ENCODE data around the gene MDK. TPM values are rescaled to one million over a fixed set of nuclear protein-coding genes. Genes with fewer than 3 reads are reported as not detected.

Gene MDK
- total RNA-seq, 1 experiment from 2014 or later: 252 TPM

- H3K4me3 ChIP-seq (ENCODE audit: low read depth in 2 of 2, low read length in 2 of 2): no peak overlapping the region
- no peaks in the 10 kb centered on the region for H3K4me1 ChIP-seq (ENCODE audit: control insufficient read depth, insufficient read depth, low read length)
- peaks cover 10% of the 10 kb centered on the region for H3K36me3 ChIP-seq (ENCODE audit: control insufficient read depth, insufficient read depth, low read length)
- DNase-seq (ENCODE audit: low read depth, low spot score) (no peak), ATAC-seq (no peak)
- no peak for TF ChIP-seq TCF7L2 (IDR thresholded peaks at IDR 0.05; ENCODE audit: low read depth, low read length)
- no peak for TF ChIP-seq SIN3A (IDR thresholded peaks at IDR 0.05; ENCODE audit: borderline replicate concordance, insufficient read depth, low read depth, low read length)
- TF ChIP-seq, protein P1, sequence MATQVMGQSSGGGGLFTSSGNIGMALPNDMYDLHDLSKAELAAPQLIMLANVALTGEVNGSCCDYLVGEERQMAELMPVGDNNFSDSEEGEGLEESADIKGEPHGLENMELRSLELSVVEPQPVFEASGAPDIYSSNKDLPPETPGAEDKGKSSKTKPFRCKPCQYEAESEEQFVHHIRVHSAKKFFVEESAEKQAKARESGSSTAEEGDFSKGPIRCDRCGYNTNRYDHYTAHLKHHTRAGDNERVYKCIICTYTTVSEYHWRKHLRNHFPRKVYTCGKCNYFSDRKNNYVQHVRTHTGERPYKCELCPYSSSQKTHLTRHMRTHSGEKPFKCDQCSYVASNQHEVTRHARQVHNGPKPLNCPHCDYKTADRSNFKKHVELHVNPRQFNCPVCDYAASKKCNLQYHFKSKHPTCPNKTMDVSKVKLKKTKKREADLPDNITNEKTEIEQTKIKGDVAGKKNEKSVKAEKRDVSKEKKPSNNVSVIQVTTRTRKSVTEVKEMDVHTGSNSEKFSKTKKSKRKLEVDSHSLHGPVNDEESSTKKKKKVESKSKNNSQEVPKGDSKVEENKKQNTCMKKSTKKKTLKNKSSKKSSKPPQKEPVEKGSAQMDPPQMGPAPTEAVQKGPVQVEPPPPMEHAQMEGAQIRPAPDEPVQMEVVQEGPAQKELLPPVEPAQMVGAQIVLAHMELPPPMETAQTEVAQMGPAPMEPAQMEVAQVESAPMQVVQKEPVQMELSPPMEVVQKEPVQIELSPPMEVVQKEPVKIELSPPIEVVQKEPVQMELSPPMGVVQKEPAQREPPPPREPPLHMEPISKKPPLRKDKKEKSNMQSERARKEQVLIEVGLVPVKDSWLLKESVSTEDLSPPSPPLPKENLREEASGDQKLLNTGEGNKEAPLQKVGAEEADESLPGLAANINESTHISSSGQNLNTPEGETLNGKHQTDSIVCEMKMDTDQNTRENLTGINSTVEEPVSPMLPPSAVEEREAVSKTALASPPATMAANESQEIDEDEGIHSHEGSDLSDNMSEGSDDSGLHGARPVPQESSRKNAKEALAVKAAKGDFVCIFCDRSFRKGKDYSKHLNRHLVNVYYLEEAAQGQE (IDR thresholded peaks at IDR 0.05; ENCODE audit: insufficient read depth in 1 of 2, low read depth in 2 of 2, low read length in 1 of 2): no peak
- TF ChIP-seq, protein P2, sequence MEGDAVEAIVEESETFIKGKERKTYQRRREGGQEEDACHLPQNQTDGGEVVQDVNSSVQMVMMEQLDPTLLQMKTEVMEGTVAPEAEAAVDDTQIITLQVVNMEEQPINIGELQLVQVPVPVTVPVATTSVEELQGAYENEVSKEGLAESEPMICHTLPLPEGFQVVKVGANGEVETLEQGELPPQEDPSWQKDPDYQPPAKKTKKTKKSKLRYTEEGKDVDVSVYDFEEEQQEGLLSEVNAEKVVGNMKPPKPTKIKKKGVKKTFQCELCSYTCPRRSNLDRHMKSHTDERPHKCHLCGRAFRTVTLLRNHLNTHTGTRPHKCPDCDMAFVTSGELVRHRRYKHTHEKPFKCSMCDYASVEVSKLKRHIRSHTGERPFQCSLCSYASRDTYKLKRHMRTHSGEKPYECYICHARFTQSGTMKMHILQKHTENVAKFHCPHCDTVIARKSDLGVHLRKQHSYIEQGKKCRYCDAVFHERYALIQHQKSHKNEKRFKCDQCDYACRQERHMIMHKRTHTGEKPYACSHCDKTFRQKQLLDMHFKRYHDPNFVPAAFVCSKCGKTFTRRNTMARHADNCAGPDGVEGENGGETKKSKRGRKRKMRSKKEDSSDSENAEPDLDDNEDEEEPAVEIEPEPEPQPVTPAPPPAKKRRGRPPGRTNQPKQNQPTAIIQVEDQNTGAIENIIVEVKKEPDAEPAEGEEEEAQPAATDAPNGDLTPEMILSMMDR (IDR thresholded peaks at IDR 0.05): no peak
- TF ChIP-seq POLR2AphosphoS5 (IDR thresholded peaks at IDR 0.05; ENCODE audit: low read depth, low read length): no peak
- CTCF ChIA-PET: no interaction called here
- no TSS peak for BruUV-seq (replicated peaks)
- H3K27me3 ChIP-seq (ENCODE audit: control insufficient read depth, insufficient read depth, low read length): no peaks in the 10 kb centered on the region
- POLR2A ChIA-PET: no interaction called here
- no peak overlapping the region for H3K27ac ChIP-seq (ENCODE audit: low read length)
- intact Hi-C loops (cut with micrococcal nuclease; ENCODE audit: unreplicated experiment) (loop anchor here (10.0 kb wide), 1 partner anchor 60 kb away; no protein-coding TSS in a partner anchor), in situ Hi-C loops (cut with HindIII; ENCODE audit: low pct_unique_long_range_greater_than_20kb, low sequenced_read_pairs) (no loop called here)
- no peaks in the 10 kb centered on the region for H3K9me3 ChIP-seq (ENCODE audit: control insufficient read depth, insufficient read depth, low read depth, low read length)
Observed at GRCh38 chr11:46414466-46414796, 33.0 kb downstream of the MDK start.

DNA sequence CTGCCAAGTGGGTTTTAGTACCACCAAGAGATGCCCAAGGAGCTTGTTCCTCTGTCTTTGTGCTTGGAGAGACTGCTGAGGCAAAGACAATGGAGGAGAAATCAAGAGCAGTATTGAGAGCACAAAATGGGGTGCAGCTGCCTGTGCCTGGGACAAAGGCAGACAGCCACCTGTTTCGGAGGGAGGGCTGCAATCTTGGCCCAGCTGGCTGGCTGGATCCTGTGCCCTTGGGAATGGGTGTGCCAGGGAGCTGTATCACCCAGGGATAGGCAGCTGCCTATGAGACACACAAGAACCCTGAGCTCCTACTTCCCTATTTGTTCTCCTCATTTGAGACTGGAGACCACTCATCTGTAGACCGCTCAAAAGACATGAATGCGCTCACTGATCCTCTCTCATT is 33.4 kb downstream of the MDK start:
- Histone ChIP-seq H3K4me3 (ENCODE audit: low read depth in 2 of 2, low read length in 2 of 2) (no peak overlapping the region), H3K36me3 (ENCODE audit: control insufficient read depth, insufficient read depth, low read length) (peaks cover 6% of the 10 kb centered on the region), H3K27ac (ENCODE audit: low read length) (no peak overlapping the region), H3K4me1 (ENCODE audit: control insufficient read depth, insufficient read depth, low read length) (no peaks in the 10 kb centered on the region), H3K9me3 (ENCODE audit: control insufficient read depth, insufficient read depth, low read depth, low read length) (no peaks in the 10 kb centered on the region), H3K27me3 (ENCODE audit: control insufficient read depth, insufficient read depth, low read length) (no peaks in the 10 kb centered on the region)
- TF ChIP-seq, protein P1 (IDR thresholded peaks at IDR 0.05; ENCODE audit: insufficient read depth in 1 of 2, low read depth in 2 of 2, low read length in 1 of 2): no peak
- BruUV-seq (replicated peaks): no TSS peak
- POLR2A ChIA-PET: no interaction called here
- intact Hi-C loops (cut with micrococcal nuclease; ENCODE audit: unreplicated experiment) (loop anchor here (10.0 kb wide), 1 partner anchor 60 kb away; no protein-coding TSS in a partner anchor), in situ Hi-C loops (cut with HindIII; ENCODE audit: low pct_unique_long_range_greater_than_20kb, low sequenced_read_pairs) (no loop called here)
- ATAC-seq (no peak), DNase-seq (ENCODE audit: low read depth, low spot score) (no peak)
- CTCF ChIA-PET: interaction anchor here (0.6 kb wide), 1 partner anchor 245 kb away, joined by 6 read pairs; no protein-coding TSS in a partner anchor

Measured in Panc1 (cell line).